RKO (cell line): ENCODE measurements around the gene AGAP1.

Source experiments
- DNase-seq: peaks from one replicate; pipeline ENCODE4 v3.0.0-alpha.2; 2016; ENCODE audit warnings: low spot score

The AGAP1 gene

GRCh38 chr2:236105955-236106607 lies 612.2 kb downstream of the AGAP1 start:
- no peak for DNase-seq

- no peak for DNase-seq
These were observed 612.9 kb downstream of the AGAP1 start for GRCh38 chr2:236106761-236107160.

- no peak for DNase-seq
These were observed 613.7 kb downstream of the AGAP1 start for GRCh38 chr2:236107536-236107935.

- no peak for DNase-seq
These were observed 614.2 kb downstream of the AGAP1 start for GRCh38 chr2:236107942-236108625.

- DNase-seq, result no peak
These were observed 615.2 kb downstream of the AGAP1 start for GRCh38 chr2:236109061-236109460.

GRCh38 chr2:236109473-236109872 lies 615.6 kb downstream of the AGAP1 start:
- DNase-seq, result no peak

- no peak for DNase-seq
These were observed 618.6 kb downstream of the AGAP1 start for GRCh38 chr2:236112466-236112865.

- no peak for DNase-seq
These were observed 619.6 kb downstream of the AGAP1 start for GRCh38 chr2:236113425-236113824.

- no peak for DNase-seq
These were observed 620.1 kb downstream of the AGAP1 start for GRCh38 chr2:236113948-236114347.

GRCh38 chr2:236114959-236115358 lies 621.1 kb downstream of the AGAP1 start:
- no peak for DNase-seq

- no peak for DNase-seq
These were observed 623.6 kb downstream of the AGAP1 start for GRCh38 chr2:236117401-236117800.

- no peak for DNase-seq
These were observed 624.0 kb downstream of the AGAP1 start for GRCh38 chr2:236117861-236118269.

GRCh38 chr2:236119003-236119402 lies 625.2 kb downstream of the AGAP1 start:
- no peak for DNase-seq

- no peak for DNase-seq
These were observed 625.6 kb downstream of the AGAP1 start for GRCh38 chr2:236119476-236119875.

GRCh38 chr2:236120141-236120601 lies 626.3 kb downstream of the AGAP1 start:
- DNase-seq, result no peak

- DNase-seq, result no peak
These were observed 627.0 kb downstream of the AGAP1 start for GRCh38 chr2:236120829-236121228.

GRCh38 chr2:236121546-236121945 lies 627.7 kb downstream of the AGAP1 start:
- DNase-seq, result peak; percentile 15

- no peak for DNase-seq
These were observed 628.4 kb downstream of the AGAP1 start for GRCh38 chr2:236122236-236122635.

GRCh38 chr2:236123716-236124115 lies 629.9 kb downstream of the AGAP1 start:
- DNase-seq, result no peak

GRCh38 chr2:236124182-236124893 lies 630.5 kb downstream of the AGAP1 start:
- DNase-seq, result no peak

GRCh38 chr2:236125541-236125940 lies 631.7 kb downstream of the AGAP1 start:
- no peak for DNase-seq

GRCh38 chr2:236127010-236127409 lies 633.2 kb downstream of the AGAP1 start:
- peak; percentile 19 for DNase-seq

GRCh38 chr2:236128321-236128720 lies 634.5 kb downstream of the AGAP1 start:
- DNase-seq, result no peak
